ENCODE results near the gene DNAI2. TPM values are rescaled to one million over a fixed set of nuclear protein-coding genes. Genes with fewer than 3 reads are reported as not detected.
"Not testable (repeated sequence)": the region's sequence is repeated elsewhere in the genome, so short reads cannot be mapped to it uniquely, and the experiment has no call there.

DNAI2 gene
- total and polyA plus RNA-seq, 9 of the 15 experiments (the other 6 are each of a cell fraction or from before 2014, with no cell fraction given) = not detected

DNA sequence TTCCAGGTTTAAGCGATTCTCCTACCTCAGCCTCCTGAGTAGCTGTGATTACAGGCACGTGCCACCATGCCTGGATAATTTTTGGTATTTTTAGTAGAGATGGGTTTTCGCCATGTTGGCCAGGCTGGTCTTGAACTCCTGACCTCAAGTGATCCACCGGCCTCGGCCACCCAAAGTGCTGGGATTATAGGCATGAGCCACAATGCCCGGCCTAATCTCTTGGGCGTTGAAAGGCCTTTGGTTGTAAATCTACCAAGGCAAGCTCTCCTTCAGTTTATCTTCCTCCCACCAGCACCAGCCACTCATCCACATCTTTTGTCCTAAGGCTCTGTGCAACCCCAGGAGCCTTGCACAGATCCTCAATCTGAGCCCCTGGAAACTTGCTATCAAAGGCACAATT is 5.6 kb downstream of the DNAI2 start:
- H2AFZ ChIP-seq (ENCODE audit: low read depth, low read length); H3K27ac ChIP-seq (ENCODE audit: extremely low read depth, low read depth, low read length); H3K79me2 ChIP-seq (ENCODE audit: control insufficient read depth, insufficient read depth, low read length); BruUV-seq (replicated peaks); H3K4me3 ChIP-seq; ATAC-seq; H3K36me3 ChIP-seq (ENCODE audit: control insufficient read depth, insufficient read depth, low read length); CTCF ChIA-PET (ENCODE audit: low intra/inter-chr PET ratio); H3K9me1 ChIP-seq (ENCODE audit: control insufficient read depth, insufficient read depth, low read length); H3K4me2 ChIP-seq (ENCODE audit: insufficient read depth, low read length); H3K9ac ChIP-seq (ENCODE audit: insufficient read depth in 1 of 2, low read depth in 2 of 2, low read length in 2 of 2); H3K9me3 ChIP-seq (replicated peaks; ENCODE audit: control insufficient read depth, insufficient read depth, low read depth, low read length); DNase-seq (ENCODE audit: extremely low read depth in 1 of 4, low spot score in 3 of 4); FAIRE-seq; H4K20me1 ChIP-seq (replicated peaks; ENCODE audit: control insufficient read depth, insufficient read depth, low read length): not testable (repeated sequence)
- in situ Hi-C loops (cut with MboI) (loop anchor here (5.0 kb wide), 1 partner anchor 62 kb away; no protein-coding TSS in a partner anchor), intact Hi-C loops (cut with micrococcal nuclease) (loop anchor here (5.0 kb wide), 1 partner anchor 67 kb away; the partner anchor contains the start of gene TTYH2)
- TF ChIP-seq, protein P1, sequence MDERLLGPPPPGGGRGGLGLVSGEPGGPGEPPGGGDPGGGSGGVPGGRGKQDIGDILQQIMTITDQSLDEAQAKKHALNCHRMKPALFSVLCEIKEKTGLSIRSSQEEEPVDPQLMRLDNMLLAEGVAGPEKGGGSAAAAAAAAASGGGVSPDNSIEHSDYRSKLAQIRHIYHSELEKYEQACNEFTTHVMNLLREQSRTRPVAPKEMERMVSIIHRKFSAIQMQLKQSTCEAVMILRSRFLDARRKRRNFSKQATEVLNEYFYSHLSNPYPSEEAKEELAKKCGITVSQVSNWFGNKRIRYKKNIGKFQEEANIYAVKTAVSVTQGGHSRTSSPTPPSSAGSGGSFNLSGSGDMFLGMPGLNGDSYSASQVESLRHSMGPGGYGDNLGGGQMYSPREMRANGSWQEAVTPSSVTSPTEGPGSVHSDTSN (CRISPR knock-in tag; IDR thresholded peaks at IDR 0.05; ENCODE audit: low read depth) = not testable (repeated sequence)
- TF ChIP-seq, protein P1 (tag; conservative IDR thresholded peaks at IDR 0.05; ENCODE audit: low read depth) = peak; percentile 62
- TF ChIP-seq MEIS2 (IDR thresholded peaks at IDR 0.05; ENCODE audit: partially characterized antibody) = peak; percentile 40
- peaks cover 9 to 19% of the 10 kb centered on the region in 2 experiments for H3K4me1 ChIP-seq (replicated peaks in 1 of 2; ENCODE audit: control insufficient read depth in 2 of 2, insufficient read depth in 2 of 2, low read length in 2 of 2)
- POLR2A ChIA-PET = interaction anchor here (0.6 kb wide), 1 partner anchor 22 kb away, joined by 3 read pairs; no protein-coding TSS in a partner anchor
- WGBS (ENCODE audit: insufficient coverage, low coverage, missing lambda C conversion rate) = 7% methylated on average over 7 of the region's 7 CpGs
- H3K27me3 ChIP-seq (ENCODE audit: control insufficient read depth in 2 of 2, insufficient read depth in 2 of 2, low read length in 2 of 2) = peaks cover 14 to 21% of the 10 kb centered on the region in 2 experiments

Data from K562 (cell line).